Non-pigmented ciliary epithelial cell (primary cell): Measurements from ENCODE around the gene LMF1.

Experiments used
- DNase-seq: peaks from one replicate; pipeline ENCODE4 v3.0.0-alpha.2; 2010; ENCODE audit warnings: low read depth

Gene LMF1

DNA sequence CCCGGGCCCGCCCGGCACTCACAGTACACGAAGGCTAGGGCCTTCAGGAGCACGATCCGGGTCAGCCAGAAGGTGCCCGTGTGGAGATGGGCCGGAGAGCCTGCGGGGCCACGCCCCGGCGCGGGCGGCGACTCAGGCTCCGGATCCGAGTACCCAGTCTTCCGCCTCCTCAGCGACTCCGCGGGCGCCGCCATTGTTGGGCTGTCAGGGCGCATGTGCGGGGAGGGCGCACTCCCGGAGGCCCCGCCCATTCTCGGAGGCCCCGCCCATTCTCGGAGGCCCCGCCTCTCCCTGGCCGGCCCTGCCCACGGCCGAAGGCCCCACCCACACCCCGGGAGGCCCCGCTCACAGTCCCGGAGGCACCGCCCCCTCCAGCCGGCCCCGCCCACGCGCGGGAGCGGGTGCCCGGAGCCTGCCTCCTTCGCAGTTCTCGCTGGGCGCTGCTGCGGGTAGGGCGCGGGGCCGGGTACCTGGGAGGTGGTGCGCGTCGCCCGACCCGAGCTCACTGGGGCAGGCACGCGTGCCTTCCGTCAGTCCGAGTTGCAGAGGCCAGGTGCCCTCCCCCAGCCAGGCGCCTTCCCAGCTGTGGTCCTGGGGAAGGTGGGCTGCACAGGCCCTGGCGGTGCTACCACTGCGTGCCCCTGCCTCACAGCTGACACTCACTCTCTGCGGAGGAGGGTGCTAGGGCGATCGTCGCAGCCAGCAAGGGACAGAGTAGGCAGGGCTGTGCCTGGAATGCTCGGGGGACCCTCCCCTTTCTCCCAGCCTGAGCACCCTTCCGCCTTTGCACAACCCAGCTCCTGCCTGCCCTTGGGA lies at the start of gene LMF1:
TSS of gene LMF1 (minus strand) at position 219 of the 816 bp plus-strand sequence. CDS start at position 215, 4 bp downstream.
- peak; percentile 35 for DNase-seq

DNA sequence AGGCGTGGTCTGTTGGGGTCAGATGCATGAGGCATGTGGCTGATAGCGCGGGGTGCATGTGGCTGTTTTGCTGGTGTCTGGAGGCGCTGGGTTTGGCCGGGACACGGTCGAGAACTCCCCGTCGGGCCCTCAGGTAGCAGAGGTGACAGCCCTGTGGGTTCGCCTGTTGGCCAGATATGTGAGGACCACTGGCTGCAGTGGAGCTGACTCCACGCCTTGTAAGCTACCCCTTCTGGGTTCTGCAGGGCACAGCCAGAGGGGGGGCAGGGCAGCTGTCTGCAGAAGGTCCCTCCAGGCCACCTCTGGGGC lies 49.3 kb upstream of the LMF1 start:
- no peak for DNase-seq

DNA sequence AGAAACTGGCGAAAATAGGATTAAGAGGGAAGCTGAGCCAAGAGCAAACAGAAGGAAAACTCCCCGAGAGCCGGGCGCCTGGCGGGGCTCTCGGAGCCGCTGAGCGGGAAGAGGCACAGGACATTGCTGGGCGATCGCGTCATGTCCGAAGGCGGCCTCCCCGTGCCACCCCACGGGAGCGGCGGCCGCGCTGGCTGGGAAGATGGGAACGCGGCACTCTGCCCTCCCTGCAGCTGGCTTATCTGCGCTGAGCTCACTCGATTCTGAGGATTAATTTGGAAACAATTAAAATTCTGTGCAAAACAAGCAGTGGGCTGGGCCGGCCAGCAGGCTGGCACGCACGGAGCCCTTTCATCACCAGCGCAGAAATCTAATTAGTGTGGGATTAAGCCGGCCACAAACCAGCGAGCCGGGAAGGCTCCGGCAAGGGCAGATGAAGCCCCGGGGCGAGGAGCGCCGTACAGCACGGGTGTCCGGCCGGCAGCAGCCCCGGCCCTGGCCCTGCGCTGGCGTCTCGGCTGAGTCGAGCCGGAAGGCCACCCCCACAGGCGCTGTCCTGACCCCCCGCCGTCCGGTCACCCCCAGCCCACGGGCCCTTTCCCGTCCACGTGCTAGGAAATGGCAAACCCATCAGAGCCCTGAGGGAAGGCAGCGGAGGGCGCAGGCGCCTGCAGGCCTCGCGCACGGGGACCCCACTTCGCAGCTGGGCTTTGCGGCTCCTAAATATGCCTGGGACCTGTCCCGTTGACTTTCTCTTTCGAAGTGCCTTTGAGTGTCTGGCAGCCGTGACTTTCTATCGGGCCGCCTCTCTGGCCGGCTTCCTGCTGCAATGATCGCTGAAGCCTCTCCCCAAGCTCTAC lies 48.7 kb upstream of the LMF1 start:
- no peak for DNase-seq

DNA sequence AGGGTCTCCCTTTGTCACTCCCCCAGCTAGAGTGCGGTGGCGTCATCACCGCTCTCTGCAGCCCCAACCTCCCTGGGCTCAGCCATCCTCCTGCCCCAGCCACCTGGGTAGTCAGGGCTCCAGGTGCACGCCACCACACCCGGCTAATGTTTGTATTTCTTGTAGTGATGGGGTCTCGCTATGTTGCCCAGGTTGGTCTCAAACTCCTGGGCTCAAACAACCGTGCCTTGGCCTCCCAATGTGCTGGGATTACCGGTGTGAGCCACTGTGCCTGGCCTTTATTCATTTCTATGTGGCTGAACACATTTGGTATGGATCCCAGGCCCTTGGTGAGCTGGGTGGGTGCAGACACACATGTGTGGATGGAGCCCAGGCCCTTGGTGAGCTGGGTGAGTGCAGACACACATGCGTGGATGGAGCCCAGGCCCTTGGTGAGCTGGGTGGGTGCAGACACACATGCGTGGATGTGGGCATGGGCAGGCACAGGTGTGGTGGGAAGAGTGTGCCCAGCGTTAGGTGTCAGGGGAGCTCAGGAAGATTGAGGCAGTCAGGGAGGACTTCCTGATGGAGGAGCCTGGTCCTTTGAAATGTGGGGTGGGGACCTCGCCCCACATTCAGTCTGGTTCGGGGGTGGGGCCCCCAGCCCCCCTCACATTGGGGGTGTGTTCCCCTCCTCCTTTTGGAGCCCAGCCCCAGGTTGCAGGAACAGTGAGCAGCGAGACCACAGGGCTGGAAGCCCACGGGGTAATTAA lies 47.8 kb upstream of the LMF1 start:
- no peak for DNase-seq

DNA sequence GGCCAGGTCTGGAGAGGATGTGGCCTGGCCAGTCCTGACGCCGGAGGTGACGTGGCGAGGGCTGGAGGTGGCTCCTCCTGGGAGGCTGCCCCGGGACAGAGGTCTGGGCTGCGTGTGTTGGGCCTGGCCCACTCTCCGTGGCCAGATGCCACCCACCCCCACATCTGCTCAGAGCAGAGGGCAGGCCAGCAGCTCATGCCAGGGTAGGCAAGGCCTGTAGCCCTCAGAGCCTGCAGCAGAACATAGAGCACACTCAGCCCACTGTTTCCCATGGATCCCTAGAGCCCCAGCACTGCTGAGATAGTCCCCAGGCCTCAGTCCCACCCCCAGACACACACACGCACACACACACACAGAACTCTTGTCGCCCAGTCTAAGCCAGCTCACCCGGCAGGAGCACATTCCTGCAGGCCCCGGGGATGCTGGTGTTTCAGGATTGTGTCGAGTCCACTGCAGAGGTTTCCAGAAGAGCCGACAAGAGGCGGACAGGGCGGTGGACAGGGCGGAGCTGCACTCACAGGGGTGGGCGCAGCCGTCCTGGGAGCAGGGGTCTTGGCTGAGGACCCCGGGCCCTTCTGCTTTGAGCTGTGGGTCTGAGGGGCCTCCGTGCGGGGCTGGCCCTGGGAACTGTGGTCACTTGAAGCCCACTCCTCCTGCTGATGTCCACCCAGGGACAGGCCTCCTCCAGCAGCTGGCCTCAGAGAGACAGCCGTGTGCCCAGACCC lies 44.1 kb upstream of the LMF1 start:
- no peak for DNase-seq

DNA sequence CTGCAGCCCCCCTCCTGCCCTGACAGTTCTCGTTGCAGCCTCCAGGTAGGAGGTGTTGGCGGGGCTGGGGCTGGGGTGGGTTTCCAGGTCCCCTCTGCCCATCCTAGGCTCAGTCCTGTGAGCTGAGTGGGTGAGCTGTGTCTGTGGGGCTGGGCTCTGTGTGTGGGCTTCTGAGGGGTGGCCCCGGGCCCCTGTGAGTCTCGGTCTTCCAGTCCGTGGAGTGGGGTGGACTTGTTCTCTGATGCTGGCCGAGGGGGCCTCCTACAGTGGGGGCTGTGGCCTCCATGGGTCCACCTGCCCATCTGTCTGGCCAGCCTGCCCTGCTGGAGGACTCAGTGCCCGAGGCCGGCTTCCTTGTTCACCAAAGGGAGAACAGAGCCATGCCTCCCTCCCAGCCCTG lies 43.4 kb upstream of the LMF1 start:
- no peak for DNase-seq

DNA sequence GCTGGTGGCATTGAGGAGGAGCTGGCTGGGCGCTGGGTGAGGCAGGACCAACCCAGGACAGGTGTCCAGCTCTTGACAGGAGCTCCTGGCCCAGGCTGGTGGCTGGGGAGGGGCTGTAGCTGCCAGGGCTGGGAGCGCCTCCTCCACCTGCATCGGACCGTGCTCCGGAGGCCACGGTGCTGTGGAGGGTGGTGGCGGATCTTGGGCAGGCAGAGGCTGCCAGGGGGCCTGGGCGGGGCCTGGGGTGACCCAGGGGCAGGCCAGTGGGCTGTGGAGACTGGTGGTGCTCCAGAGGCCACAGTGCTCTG lies 42.8 kb upstream of the LMF1 start:
- no peak for DNase-seq

DNA sequence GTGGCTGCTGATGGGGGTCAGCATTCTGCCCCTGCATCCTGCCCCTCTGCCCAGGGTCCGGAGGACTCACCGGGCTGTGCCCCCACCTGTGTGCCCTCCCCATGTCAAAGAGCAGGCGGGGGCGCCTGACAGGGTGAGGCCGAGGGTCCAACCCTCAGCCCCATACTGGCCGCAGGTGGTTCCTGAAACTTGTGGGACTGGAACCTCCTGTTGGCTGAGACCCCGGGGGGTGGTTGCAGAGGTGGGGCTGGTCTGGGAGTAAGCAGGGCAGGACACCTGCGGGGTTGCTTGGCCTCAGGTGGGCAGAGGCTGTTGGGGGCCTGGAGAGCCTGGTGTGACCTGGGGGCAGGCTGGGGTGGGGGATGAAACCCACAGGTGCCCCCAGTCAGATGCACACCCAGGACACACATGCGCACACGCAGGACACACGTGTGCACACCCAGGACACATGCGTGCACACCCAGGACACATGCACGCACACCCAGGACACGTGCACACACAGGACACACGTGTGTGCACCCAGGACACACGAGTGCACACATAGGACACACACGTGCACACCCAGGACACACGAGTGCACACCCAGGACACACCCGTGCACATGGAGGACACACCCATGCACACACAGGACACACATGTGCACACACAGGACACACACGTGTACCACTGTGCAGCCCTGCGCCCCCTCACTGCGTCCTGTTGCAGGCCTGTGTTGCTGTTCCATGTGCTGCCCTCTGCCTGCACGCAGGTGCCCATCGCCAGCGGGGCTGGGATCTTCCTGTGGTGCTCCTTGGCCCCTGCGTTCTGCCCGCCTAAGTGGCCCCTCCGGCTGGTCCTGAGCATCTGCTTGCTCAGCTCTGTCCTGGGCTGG lies 42.2 kb upstream of the LMF1 start:
- no peak for DNase-seq

DNA sequence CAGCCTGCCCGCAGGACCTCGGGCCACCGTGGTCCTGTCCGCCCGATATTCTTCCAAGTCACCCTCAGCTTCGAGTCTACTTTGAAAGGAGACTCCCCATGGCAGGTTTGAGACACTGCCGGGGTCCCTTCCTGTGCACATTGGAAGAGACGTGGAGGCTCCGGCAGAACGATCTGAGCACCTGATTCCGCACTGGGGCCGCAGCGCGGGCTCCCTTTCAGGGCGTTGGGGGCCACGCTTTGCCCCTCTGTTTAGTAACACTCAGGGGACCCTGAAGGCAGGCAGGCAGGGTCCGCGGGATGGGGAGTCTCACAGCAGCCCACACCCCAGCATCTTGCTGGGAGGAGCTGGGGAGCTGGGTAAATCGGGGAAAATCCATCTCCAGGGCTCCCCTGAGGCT lies 41.4 kb upstream of the LMF1 start:
- DNase-seq = no peak

DNA sequence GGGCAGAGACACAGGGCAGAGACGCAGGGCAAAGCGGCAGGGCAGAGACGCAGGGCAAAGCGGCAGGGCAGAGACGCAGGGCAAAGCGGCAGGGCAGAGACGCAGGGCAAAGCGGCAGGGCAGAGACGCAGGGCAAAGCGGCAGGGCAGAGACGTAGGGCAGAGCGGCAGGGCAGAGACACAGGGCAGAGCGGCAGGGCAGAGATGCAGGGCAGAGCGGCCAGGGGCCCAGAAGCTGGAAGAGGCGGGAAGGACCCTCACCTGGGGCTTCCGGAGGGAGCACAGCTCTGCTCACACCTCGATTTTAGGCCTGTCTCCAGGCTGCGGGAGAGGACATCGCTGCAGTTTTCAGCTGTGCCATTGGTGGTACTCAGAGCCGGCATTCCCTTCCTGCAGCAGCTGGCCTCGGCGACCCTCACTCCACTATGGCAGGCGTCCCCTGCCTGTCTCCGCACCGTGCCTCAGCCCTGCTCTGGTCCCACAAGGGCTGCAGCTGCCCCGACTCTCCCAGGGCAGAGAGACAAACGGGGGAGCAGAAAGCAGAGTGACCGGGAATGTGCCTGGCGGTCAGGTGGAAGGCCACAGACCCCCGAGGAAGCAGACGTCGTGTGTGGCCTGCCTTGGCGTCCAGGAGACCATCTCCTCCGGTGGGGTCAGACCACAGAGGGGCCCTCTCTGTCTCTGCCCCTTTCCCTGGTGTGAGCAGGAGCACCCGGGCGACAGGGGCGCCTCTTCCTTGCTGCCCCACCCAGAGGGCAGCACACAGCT lies 40.7 kb upstream of the LMF1 start:
- no peak for DNase-seq

DNA sequence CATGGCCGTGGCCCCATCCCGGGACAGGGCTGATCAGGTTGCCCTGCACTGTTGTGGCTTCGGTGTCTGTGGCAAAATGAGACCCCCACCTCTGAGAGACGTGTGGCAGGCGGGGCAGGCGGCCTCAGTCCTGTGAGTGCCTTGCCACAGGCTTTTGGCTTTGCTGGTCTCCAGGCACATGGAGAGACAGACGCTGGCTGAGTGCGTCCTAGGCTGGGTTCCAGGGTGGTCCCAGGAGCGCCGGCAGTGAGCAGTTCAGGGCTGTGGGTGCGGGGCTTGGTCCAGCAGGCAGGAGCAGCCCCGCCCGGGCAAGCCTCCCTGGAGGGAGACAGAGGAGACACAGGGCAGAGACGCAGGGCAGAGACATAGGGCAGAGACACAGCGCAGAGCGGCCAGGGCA lies 40.0 kb upstream of the LMF1 start:
- DNase-seq = no peak

DNA sequence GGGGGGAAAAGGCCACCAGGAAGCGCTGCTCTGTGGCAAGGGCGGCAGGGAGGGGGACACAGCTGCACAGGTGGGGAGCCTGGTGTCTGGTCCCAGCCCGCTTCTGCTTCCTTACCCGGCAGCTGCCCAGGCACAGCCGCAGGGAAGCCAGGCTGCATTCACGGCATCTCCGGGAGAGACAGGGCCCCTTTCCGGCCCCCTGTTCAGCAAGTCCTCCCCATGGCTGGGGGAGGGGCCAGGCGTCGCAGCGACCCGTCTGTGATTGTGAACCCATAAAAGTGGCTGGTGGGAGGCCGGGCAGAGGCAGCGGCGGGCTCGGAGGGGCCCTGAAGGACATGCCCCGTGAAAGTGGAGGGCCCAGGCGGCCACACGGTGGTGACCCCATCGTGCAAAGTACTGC lies 39.5 kb upstream of the LMF1 start:
- DNase-seq = no peak

DNA sequence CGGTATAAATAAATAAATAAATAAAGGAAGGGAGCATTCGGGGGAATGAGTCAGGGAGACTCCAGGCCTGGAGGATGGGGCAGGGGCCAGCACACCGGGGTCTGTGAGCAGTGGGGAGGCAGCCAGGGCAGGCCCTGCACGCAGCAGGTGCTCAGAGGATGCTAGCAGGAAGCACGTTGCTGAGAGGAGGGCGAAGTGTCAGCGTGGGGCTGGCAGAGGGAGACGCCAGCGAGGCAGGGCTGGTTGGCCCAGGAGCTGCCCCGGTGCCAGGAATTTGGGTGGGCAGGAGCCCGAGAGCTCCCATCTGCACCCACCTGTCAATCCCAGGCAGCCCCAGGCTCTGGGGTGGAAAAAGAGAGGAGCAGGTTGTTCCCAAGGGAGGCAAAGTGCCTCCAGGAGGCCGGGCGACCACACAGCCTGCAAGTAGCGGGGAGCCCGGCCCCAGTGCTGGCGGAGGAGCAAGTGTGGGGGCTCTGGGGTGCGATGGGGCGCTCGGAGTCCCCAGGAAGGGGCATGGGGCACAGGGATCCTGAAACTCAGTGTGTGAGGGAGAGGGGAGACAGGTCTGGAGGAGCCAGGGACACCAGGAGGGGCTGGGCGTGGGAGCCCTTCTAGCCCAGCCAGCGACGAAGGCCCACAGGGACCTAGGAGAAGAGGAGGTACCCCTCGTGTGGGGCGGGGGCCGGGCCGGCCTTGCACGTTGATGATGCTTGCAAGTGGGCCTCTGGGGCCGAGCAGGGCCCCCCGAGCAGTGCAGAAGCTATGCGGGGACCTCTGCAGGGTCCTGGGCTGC lies 38.8 kb upstream of the LMF1 start:
- DNase-seq = no peak

DNA sequence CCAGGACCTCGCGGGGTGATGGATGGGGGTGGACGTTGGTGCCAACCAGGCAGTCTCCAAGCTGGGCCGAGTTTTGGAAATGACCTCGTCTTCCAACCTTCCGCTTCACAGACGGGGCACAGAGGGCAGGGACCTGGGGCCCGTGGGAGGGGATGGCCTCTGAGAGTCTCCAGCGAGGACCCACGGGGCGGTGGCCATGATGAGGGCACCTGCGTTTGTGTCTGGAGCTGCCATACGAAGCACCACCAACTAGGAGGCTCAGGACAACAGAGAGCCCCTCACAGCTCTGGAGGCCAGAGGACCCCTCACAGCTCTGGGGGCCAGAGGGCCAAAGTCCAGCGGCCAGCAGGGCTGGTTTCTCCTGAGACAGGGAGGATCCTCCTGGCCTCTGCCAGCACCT lies 37.3 kb upstream of the LMF1 start:
- no peak for DNase-seq

DNA sequence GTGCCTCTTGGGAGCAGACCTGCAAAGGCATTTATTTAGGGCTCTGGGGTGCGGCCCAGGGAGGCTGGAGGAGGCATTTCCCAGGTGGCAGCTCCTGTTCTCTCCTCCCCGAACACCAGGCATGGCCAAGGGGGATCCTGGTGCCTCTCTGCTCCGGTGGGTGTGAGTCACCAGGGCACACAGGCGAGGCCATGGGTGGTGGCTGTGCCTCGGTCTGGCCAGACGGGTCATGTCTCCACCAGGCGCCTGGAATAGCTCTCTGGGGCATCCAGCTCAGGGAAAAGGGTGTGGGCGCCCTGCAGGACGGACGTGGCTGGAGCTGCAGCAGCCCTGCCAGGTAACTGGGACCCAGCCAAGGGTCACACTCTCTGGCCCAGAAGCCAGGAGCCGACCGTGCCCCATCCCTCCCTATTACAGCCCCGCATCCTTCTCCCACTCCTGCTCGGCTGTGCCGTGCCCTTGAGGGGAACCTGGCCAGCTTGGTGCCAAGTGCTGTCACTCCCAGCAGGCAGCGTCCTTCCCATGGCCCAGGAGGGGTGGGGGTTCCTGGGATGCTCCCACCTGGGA lies 36.6 kb upstream of the LMF1 start:
- no peak for DNase-seq

DNA sequence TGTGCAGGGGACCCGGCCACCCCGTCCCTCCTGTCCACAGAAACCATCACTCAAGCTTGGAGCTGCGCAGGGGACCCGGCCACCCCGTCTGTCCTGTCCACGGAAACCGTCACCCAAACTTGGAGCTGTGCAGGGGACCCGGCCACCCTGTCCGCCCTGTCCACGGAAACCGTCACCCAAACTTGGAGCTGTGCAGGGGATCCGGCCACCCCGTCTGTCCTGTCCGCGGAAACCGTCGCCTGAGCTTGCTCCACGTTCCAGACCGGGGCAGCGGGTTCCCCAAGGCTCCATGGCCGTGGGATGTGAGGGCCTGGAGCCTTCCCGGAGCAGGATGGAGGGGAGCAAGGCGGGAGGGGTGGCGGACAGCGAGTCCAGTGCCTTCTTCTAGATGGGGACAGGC lies 36.0 kb upstream of the LMF1 start:
- DNase-seq = no peak

DNA sequence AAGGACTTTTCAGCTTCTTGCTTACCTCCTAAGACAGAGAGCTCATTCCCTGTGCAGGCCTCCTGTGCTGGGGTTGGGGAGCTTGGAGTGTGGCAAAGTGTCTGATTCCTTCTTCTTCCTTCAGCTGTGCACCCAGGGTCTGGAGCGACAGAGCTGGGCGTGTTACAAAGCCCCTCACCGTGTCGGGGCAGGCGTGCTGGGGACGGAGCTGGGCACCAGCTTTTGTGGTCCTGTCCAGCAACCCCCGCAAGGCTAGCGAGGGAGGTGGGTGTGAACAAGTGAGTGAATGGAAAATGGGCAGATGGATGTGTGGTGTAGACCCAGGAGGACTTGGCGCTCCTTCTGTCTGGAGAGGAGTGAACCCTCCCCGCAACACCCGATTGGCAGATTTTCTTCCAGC lies 34.5 kb upstream of the LMF1 start:
- no peak for DNase-seq

DNA sequence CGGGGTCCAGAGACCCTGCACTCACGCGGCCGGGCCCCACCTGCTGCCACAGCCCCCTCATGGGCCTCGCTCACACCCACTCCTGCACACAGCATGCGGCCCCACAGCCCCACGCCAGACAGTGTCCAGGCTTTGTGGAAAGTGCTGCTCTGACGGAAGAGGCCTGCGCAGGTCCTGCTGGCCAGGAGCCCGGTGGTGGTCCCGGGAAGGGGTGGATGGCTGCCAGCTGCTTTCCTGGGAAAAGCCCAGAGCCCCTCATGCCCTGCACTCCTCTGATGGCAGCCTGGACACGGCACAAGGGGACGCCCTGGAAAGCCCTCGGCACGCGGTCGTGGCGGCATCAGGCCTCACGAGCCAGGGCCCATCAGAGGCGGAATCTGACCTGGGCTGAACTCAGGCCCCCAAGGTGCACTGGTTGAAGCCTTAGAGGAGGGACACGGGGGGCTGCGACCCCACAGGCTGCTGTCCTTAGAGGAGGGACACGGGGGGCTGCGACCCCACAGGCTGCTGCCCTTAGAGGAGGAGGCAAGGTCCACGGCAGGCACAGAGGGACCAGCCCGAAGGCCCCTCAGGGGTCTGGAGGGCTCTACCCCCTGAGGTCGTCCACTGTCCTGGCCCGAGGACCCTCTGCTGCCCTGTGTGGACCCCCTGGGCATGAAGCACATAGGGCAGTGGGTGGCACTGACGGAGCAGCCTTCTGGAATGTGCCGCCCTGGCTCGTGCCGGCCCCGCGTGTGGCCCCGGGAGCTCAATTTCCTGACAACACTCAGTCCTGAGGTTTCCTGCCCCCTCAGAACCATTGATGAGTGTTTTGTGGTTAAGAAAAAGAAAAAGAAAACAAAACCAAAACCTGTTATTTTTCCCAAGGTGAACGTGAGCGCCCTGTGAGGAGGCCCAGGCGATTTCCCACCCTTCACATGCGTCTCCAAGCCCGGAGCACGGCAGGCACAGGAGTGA lies 32.9 kb upstream of the LMF1 start:
- no peak for DNase-seq
